CD4-positive, alpha-beta T cell (primary cell): ENCODE results near the gene ASB18. TPM values are rescaled to one million over a fixed set of nuclear protein-coding genes. Genes with fewer than 3 reads are reported as not detected.

Experiments
- ATAC-seq: fragments of 200-7000 bp; cut with Tn5 transposase; one replicate; pipeline ENCODE4 v1.10.0; 2022; ENCODE audit warnings: mild to moderate bottlenecking; ENCODE audit not compliant: poor library complexity
- CTCF ChIA-PET: fragments of 350-600 bp; sonication (Branson Sonifier 250); formaldehyde crosslinking; loops from one replicate; lab custom pipeline; 2021; ENCODE audit warnings: antibody characterized with exemption, inconsistent platforms; lab: Charles Lee
- POLR2A ChIA-PET: fragments of 350-600 bp; sonication (Branson Sonifier 250); formaldehyde crosslinking; loops from one replicate; lab custom pipeline; 2021; ENCODE audit warnings: antibody characterized with exemption, inconsistent platforms; lab: Charles Lee
- DNase-seq, 14 experiments: peaks; one replicate each; pipeline ENCODE4 v3.0.0-alpha.2; 2013 to 2020; ENCODE audit warnings: mixed read lengths in 2 of 14
- H3K27ac ChIP-seq, 2 donors: one replicate each; pipeline versions ENCODE4 v1.5.1 to v1.7.0; 2013; ENCODE audit warnings: low read length in 2 of 2, low read depth in 1 of 2, mild to moderate bottlenecking in 1 of 2
- H3K27me3 ChIP-seq, 2 experiments: 1 replicate in 1 of 2; 2 replicates in 1 of 2; pipeline versions ENCODE4 v1.6.1 to v1.7.0; 2013; ENCODE audit warnings: low read length in 2 of 2, control low read depth in 1 of 2, mild to moderate bottlenecking in 1 of 2, moderate library complexity in 1 of 2; ENCODE audit not compliant: insufficient read depth in 2 of 2, control insufficient read depth in 1 of 2
- H3K36me3 ChIP-seq: one replicate; pipeline ENCODE4 v1.6.1; 2013; ENCODE audit warnings: low read length, control low read depth; ENCODE audit not compliant: insufficient read depth
- H3K4me1 ChIP-seq: one replicate; pipeline ENCODE4 v1.6.1; 2013; ENCODE audit warnings: low read length, control low read depth; ENCODE audit not compliant: insufficient read depth
- H3K4me3 ChIP-seq: one replicate; pipeline ENCODE4 v1.5.1; 2013; ENCODE audit warnings: mild to moderate bottlenecking, low read length, moderate library complexity
- H3K9me3 ChIP-seq, 2 experiments: 1 replicate in 1 of 2; 2 replicates in 1 of 2; pipeline versions ENCODE4 v1.6.1 to v1.7.0; 2013; ENCODE audit warnings: low read length in 2 of 2, mild to moderate bottlenecking in 2 of 2, control low read depth in 1 of 2, moderate library complexity in 1 of 2; ENCODE audit not compliant: control insufficient read depth in 1 of 2, insufficient read depth in 1 of 2
- H3K27ac Mint-ChIP-seq: one replicate; pipeline ENCODE4 v1.8.0; 2020; ENCODE audit warnings: mixed read lengths
- H3K27me3 Mint-ChIP-seq: one replicate; pipeline ENCODE4 v1.8.0; 2021; ENCODE audit warnings: mixed read lengths
- H3K36me3 Mint-ChIP-seq: one replicate; pipeline ENCODE4 v1.8.0; 2021; ENCODE audit warnings: low read depth, mixed read lengths
- H3K4me1 Mint-ChIP-seq: one replicate; pipeline ENCODE4 v1.8.0; 2021; ENCODE audit warnings: low read depth, mixed read lengths
- H3K4me3 Mint-ChIP-seq: one replicate; pipeline ENCODE4 v1.8.0; 2020; ENCODE audit warnings: mild to moderate bottlenecking, mixed read lengths
- H3K9me3 Mint-ChIP-seq: one replicate; pipeline ENCODE4 v1.8.0; 2020; ENCODE audit warnings: mixed read lengths
- CTCF ChIP-seq: fragments of 200-600 bp; IDR thresholded peaks from one replicate; pipeline ENCODE4 v1.8.0; 2022; ENCODE audit warnings: antibody characterized with exemption, mild to moderate bottlenecking
- intact Hi-C, 2 experiments: fragments of 100-400 bp; cut with DNase I in 1 of 2; cut with micrococcal nuclease in 1 of 2; formaldehyde crosslinking; loops; one replicate each; pipeline versions ENCODE4 v1.15.1 to v1.9.0; 2023 to 2025; cut with DNase I, micrococcal nuclease
- total RNA-seq, 174 experiments: library from RNA in 2 of 174; stranded (reverse) in 2 of 174; gene quantifications; one replicate each; pipeline ENCODE4 v1.2.3 and lab custom pipeline; 2021 to 2026

The ASB18 gene
- total RNA-seq, 2 experiments from 2014 or later = not detected

GRCh38 chr2:236190674-236191073 is 73.5 kb downstream of the ASB18 start:
- H3K27me3 ChIP-seq = peaks cover 0 to 4% of the 10 kb centered on the region in 2 experiments
- no peak for TF ChIP-seq CTCF
- ChIA-PET POLR2A (no interaction called here), CTCF (no interaction called here)
- H3K36me3 ChIP-seq = no peaks in the 10 kb centered on the region
- no peaks in the 10 kb centered on the region for H3K36me3 Mint-ChIP-seq
- H3K4me1 ChIP-seq = no peaks in the 10 kb centered on the region
- no peak overlapping the region for H3K4me3 ChIP-seq
- intact Hi-C loops = no loop called here
- DNase-seq = no peak
- no peak overlapping the region for H3K27ac ChIP-seq
- no peak overlapping the region for H3K27ac Mint-ChIP-seq
- peaks cover 10% of the 10 kb centered on the region for H3K27me3 Mint-ChIP-seq
- no peaks in the 10 kb centered on the region for H3K4me1 Mint-ChIP-seq
- H3K4me3 Mint-ChIP-seq = no peak overlapping the region
- H3K9me3 ChIP-seq = no peaks in the 10 kb centered on the region
- no peak for ATAC-seq
- no peaks in the 10 kb centered on the region for H3K9me3 Mint-ChIP-seq

GRCh38 chr2:236184701-236185100 is 79.5 kb downstream of the ASB18 start:
- Histone ChIP-seq H3K4me3 (no peak overlapping the region), H3K9me3 (peaks cover 0 to 9% of the 10 kb centered on the region in 2 experiments), H3K4me1 (no peaks in the 10 kb centered on the region), H3K27me3 (peaks cover 27 to 49% of the 10 kb centered on the region in 2 experiments), H3K27ac (no peak overlapping the region), H3K36me3 (no peaks in the 10 kb centered on the region)
- ChIA-PET POLR2A (no interaction called here), CTCF (no interaction called here)
- intact Hi-C loops = no loop called here
- DNase-seq (no peak), ATAC-seq (no peak)
- peaks cover 67% of the 10 kb centered on the region for H3K27me3 Mint-ChIP-seq
- no peak overlapping the region for H3K4me3 Mint-ChIP-seq
- no peak overlapping the region for H3K27ac Mint-ChIP-seq
- no peak for TF ChIP-seq CTCF
- H3K9me3 Mint-ChIP-seq = no peaks in the 10 kb centered on the region
- peaks cover 5% of the 10 kb centered on the region for H3K4me1 Mint-ChIP-seq
- H3K36me3 Mint-ChIP-seq = no peaks in the 10 kb centered on the region

GRCh38 chr2:236180831-236181453 is 83.3 kb downstream of the ASB18 start:
- Mint-ChIP-seq H3K9me3 (no peaks in the 10 kb centered on the region), H3K27ac (no peak overlapping the region), H3K4me3 (no peak overlapping the region), H3K4me1 (peaks cover 12% of the 10 kb centered on the region), H3K36me3 (no peaks in the 10 kb centered on the region), H3K27me3 (peaks cover 89% of the 10 kb centered on the region)
- Histone ChIP-seq H3K27me3 (peaks cover 52 to 82% of the 10 kb centered on the region in 2 experiments), H3K9me3 (peaks cover 0 to 37% of the 10 kb centered on the region in 2 experiments), H3K4me1 (peaks cover 17% of the 10 kb centered on the region), H3K27ac (no peak overlapping the region), H3K36me3 (no peaks in the 10 kb centered on the region), H3K4me3 (no peak overlapping the region)
- DNase-seq = peak in 5 of 14 experiments; percentile 6 to 43 (median 20)
- peak; percentile 47 for TF ChIP-seq CTCF
- ChIA-PET POLR2A (no interaction called here), CTCF (interaction anchor here (2.4 kb wide), 1 partner anchor 401 kb away, joined by 6 read pairs; no protein-coding TSS in a partner anchor)
- no peak for ATAC-seq
- intact Hi-C loops = loop anchor here (2.0 kb wide), 2 partner anchors 402 to 414 kb away; no protein-coding TSS in a partner anchor
